HL-60 (cell line): Measurements from ENCODE around the gene KCNH5.

Source experiments
- POLR2AphosphoS5 ChIP-seq: IDR thresholded peaks from 2 replicates; pipeline ENCODE4 v1.6.1; 2012; ENCODE audit warnings: low read depth
- TF ChIP-seq, protein P1 (sequence below): IDR thresholded peaks from one replicate; pipeline ENCODE4 v1.5.1; 2011; ENCODE audit warnings: low read length, control low read depth, inconsistent platforms; ENCODE audit not compliant: insufficient read depth
- TF ChIP-seq, protein P2 (sequence below): IDR thresholded peaks from 2 replicates; pipeline ENCODE4 v1.6.1; 2012; ENCODE audit warnings: low read depth; ENCODE audit not compliant: insufficient replicate concordance

DNA sequence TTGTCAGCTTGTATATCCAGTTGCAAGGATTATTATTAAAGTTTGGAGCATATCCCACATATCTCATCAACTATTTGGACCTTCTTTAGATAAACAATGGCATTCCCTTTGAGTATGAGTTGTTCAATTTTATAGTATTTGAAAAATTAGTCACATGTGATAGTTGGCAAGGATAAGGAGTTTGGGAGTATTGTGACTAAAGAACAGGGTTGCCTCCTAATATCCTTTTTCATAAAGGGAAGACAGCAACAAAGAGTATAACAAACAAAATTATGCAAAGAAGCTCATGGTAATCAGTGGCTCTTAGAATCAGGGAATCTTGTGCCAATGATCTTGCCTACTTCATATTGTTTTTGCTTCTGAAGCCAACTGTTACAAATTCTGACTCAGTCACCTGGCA, 31.2 kb upstream of the KCNH5 start:
- TF ChIP-seq, protein P1, sequence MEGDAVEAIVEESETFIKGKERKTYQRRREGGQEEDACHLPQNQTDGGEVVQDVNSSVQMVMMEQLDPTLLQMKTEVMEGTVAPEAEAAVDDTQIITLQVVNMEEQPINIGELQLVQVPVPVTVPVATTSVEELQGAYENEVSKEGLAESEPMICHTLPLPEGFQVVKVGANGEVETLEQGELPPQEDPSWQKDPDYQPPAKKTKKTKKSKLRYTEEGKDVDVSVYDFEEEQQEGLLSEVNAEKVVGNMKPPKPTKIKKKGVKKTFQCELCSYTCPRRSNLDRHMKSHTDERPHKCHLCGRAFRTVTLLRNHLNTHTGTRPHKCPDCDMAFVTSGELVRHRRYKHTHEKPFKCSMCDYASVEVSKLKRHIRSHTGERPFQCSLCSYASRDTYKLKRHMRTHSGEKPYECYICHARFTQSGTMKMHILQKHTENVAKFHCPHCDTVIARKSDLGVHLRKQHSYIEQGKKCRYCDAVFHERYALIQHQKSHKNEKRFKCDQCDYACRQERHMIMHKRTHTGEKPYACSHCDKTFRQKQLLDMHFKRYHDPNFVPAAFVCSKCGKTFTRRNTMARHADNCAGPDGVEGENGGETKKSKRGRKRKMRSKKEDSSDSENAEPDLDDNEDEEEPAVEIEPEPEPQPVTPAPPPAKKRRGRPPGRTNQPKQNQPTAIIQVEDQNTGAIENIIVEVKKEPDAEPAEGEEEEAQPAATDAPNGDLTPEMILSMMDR = no peak
- no peak for TF ChIP-seq POLR2AphosphoS5
- TF ChIP-seq, protein P2, sequence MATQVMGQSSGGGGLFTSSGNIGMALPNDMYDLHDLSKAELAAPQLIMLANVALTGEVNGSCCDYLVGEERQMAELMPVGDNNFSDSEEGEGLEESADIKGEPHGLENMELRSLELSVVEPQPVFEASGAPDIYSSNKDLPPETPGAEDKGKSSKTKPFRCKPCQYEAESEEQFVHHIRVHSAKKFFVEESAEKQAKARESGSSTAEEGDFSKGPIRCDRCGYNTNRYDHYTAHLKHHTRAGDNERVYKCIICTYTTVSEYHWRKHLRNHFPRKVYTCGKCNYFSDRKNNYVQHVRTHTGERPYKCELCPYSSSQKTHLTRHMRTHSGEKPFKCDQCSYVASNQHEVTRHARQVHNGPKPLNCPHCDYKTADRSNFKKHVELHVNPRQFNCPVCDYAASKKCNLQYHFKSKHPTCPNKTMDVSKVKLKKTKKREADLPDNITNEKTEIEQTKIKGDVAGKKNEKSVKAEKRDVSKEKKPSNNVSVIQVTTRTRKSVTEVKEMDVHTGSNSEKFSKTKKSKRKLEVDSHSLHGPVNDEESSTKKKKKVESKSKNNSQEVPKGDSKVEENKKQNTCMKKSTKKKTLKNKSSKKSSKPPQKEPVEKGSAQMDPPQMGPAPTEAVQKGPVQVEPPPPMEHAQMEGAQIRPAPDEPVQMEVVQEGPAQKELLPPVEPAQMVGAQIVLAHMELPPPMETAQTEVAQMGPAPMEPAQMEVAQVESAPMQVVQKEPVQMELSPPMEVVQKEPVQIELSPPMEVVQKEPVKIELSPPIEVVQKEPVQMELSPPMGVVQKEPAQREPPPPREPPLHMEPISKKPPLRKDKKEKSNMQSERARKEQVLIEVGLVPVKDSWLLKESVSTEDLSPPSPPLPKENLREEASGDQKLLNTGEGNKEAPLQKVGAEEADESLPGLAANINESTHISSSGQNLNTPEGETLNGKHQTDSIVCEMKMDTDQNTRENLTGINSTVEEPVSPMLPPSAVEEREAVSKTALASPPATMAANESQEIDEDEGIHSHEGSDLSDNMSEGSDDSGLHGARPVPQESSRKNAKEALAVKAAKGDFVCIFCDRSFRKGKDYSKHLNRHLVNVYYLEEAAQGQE = no peak
